ENCODE measurements around the gene MYOM1.

Gene MYOM1

DNA sequence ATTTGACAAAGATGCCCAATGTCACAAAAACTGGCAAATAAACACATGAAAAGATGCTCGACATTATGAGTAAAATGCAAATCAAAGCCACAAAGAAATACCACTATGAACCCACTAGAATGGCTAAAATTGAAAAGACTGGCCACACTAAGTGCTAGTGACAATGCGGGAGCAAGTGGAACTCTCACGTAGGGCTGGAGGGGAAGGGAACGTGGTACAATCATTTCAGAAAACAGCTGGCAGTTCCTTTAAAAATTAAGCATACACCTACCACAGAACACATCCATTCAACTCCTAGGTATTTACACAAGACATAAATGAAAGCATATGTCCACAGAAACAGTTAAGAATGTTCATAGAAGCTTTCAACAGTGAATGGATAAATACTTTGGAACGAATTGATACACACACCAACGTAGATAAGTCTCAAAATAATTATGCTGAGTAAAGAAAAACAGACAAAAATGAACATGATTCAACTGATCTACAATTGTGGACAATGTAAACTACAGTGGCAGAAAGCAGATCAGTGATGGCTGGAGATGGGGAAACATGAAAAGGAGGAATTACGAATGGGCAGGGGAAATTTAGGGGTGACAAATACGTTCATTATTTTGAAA is 71.7 kb downstream of the MYOM1 start:
- no peak for DNase-seq

GRCh38 chr18:3140986-3141639 is 78.7 kb downstream of the MYOM1 start:
- DNase-seq: no peak

DNA sequence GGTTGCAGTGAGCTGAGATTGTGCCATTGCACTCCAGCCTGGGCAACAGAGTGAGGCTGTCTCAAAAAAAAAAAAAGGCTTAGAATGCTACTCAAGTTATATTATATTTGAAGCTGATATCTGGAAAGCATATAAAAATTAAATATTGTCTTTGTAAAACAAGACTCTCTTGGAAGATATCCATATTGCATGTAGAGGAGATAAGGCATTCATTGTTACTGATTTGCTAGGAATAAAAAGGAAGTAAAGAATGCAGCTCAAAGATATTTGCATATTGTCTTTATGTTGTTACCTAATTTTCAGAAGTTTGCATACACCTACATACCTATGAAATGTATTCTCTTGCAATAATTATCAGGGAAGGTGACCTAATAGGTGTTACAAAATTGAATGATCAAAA is 79.4 kb downstream of the MYOM1 start:
- DNase-seq: no peak

- no peak for DNase-seq
Measured at GRCh38 chr18:3139406-3139805, 80.4 kb downstream of the MYOM1 start.

DNA sequence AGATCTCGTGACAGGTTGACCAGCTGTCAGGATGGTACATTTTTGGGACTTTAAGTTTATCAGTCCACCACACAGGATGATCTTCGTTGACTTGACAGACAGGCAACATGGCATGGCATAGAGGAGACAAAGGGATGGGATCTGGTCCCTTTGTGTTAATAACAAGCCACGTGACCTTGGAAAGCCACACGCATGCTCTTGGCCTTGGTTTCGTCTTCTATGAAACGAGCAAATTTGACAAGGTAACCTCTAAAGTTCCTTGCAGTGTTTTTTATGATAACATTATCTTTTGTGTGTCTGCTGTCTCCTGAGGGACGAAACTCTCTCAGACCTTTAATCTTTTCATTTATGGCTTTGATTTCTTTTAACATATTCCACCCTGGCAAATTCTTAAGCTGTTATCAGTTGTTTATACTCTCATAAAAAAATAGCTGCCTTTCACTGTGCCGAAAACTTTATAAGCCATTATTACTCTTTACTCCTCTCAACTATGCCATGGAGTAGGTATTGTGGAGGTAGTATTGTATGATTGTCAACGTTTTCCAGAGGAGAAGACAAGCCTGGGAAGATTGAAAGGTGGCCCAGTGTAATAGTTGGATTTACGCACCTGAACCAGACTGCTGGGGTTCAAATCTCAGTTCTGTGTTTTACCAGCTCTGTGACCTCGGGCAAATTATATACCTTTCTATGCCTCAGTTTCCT is 81.3 kb downstream of the MYOM1 start:
- DNase-seq: no peak

- DNase-seq: no peak
Measured at GRCh38 chr18:3135536-3135935, 84.2 kb downstream of the MYOM1 start.

GRCh38 chr18:3132700-3133099 is 87.1 kb downstream of the MYOM1 start:
- DNase-seq: no peak

- no peak for DNase-seq
Measured at GRCh38 chr18:3130344-3130743, 89.4 kb downstream of the MYOM1 start.

DNA sequence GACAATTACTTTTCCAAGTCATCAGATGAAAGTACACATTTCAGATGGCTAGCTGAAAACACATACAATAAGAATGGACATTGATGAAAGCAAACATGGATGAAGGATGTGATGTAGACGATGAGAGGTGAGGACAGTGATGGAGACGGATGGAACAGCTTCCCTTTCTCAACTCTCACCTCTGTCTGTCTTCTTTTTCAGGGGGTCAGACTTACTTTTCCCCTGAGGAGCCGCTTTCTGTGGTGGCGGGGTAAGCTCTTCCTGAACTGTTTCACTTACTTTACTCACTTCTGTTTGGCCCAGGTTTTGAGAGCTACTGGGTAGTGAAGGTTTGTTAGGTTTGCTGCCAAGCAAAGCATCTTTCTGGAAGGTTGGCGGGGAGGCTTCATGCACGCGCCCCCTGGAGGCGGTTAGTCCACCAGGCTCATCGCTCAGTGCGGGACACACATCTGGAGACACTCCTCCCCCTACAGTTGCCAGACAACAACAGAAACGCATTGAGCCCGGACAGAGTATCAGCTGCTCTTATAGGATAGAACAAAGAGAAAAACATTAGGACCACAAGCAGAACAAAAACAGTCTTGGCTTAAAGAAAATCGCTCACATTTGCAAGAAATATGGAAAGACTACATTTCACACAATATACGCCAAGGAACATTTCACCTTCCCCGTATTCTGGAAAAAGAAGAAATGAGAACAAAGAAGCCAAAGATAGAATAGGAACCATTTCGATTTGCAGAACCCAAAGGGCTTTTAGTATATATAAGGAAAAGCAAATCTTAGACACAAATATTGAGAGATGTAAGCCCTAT is 90.5 kb downstream of the MYOM1 start:
- peak; percentile 58 for DNase-seq

DNA sequence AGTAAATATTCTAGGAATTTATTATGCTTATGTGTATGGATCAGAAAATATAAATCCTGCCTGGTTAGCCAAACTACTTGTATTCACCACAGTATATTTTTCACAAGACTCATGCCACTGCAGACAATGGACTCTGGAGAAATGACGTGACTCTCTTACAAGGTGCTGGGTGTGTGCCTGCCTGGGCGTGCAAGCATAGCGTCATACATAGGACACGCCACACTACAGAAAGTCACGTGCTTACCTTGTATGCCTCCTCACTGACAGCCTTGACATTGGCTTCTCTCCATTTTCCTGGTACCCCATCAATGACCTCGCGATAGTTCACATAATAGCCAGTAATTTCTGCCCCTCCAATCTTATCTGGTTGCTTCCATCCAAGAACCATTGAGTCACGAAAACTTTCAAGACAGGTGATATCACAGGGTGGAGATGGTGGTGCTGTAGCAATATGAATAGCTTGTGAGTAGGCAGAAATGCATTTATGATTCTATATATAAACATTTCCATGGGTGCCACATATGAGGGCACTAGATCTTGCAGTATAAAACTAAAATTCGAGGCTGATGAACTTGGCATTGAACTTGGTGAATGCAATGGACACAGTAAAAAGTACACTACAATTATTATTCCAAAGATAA is 93.2 kb downstream of the MYOM1 start:
- DNase-seq: no peak

- no peak for DNase-seq
Measured at GRCh38 chr18:3124822-3125221, 94.9 kb downstream of the MYOM1 start.

GRCh38 chr18:3122851-3123250 is 96.9 kb downstream of the MYOM1 start:
- no peak for DNase-seq

DNA sequence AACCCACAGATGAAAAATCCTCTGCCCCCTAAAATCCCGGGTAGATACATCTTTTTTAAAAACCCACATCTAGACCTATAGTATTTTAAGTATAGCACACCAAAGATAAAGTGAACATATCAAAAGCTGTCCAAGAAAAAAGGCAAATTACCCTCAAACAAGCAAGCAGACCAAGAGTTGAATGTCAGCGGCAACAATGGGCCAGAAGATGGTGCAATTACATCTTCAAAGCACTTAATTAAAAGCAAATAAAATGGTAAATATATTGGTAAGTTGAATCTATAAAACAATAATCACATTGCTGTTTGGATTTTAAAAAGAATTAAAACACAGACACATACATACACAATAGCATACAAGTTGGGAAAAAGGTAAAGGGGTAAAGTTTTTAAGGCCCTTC is 98.5 kb downstream of the MYOM1 start:
- no peak for DNase-seq

DNA sequence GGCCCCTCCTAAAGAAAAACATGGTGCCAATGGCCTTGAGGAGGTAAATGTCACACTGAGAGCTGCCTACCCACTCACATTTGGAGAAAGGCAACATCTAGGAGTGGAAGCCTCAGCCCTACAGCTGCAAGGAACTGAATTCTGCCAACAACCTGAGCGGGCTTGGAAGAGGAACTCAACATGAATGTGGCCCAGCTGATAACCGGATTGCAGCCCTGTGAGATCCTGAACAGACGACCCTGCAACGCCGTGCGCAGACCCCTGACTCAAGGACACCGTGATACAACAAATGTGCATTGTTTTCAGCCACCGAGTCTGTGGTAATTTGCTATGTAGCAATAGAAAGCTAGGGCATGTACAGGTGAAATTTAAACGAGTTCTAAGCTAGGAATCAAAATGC is 99.4 kb downstream of the MYOM1 start:
- DNase-seq: no peak

DNA sequence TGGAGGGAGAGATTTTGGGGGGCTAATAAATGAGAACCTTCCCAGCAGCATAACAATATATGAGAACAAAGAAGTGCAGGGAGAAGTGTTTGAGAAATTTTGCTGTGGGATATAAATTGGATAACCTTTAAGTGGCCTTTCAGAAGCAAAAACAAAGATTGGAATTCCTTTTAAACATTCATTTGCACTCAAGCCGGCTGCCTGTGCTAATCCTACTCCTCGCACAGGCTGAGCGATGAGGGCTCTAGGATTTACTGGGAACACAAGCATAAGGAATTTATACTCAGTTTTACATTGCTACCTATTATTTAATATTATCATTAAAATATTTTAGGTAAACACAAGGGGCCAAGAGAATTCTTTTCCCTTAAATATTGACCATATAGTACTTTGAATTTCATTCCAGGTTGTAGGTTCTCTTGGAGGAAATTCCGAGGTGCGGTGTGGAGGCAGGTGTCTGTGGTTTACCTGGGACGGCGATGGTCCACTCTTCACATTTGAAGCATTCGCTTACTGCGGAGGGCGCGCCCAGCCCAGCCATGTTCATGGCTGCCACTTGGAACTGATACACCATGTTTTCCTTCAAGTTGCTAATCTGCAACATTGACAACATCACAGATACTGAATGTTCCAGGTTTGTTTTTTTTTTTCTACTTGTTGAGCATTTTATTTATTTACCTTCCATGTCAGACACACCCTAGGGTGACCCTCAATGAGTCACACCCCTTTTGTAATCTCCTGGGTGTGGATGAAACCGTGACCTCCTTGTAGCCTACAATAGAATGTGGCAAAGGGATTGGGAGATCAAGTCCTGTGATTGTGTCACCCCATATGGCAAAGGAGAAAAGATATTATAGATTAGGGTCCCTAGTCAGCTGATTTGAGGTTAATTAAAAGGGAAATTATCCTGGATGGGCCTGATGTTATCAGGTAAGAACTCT is 100.1 kb downstream of the MYOM1 start:
- no peak for DNase-seq

- DNase-seq: no peak
Measured at GRCh38 chr18:3118195-3119010, 101.4 kb downstream of the MYOM1 start.

DNA sequence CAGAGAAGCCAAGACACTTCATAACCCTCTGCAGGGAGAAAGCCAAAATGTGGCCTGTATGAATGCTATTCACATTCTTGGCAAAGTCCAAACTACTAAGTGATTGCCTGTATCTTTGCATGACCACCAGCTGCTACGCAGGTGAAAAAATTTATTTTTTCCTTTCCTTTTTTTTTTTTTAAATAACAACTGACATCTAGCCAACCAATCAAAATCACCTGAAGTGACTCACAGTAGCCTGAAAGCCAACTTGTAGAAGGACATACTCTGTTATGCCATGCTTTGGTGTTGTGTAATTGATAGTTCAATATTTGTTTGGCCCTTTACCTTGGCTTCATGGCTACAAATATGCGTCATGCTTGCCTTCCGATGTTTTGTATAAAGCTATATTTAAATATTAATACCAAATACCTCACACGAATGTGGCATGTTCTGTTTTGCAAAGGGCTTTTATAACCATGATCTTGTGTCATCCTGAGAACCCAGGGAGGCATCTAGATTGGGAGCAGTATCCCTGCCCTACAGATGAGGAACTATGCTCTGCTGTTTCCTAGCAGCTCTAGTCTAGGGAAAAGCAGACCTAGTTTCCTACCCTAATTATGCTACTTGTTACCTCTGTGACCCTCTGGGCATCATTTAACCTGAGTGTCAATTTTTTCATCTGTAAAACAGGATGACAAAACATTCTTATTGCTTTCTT is 102.1 kb downstream of the MYOM1 start:
- DNase-seq: no peak

DNA sequence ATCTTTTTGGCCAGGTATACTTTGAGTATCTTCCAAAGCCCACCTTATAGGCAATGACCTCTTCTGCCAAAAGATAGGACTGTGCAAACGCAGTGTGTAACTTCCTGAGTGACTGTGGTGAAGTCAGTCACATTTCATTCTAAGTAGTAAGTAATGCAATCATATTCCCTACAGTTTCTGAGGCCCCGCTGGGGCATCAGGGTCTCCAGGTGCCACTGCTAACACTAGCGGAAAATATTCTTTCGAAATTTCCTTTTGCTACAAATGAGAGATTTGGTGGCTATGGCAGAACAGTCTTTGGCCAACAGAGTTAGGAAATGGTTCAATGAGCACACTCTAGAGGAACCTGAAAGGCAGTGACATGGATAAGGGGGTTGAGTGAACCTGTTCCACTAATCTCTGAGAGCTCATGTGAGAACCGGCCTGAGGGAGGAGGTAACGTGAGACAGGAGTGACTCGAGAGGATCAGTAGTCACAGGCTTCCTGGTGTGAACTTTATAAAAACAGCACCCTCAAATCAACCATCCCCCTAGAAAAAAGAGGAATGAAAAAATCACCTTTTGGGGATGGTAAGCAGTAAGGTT is 104.2 kb downstream of the MYOM1 start:
- DNase-seq: no peak

DNA sequence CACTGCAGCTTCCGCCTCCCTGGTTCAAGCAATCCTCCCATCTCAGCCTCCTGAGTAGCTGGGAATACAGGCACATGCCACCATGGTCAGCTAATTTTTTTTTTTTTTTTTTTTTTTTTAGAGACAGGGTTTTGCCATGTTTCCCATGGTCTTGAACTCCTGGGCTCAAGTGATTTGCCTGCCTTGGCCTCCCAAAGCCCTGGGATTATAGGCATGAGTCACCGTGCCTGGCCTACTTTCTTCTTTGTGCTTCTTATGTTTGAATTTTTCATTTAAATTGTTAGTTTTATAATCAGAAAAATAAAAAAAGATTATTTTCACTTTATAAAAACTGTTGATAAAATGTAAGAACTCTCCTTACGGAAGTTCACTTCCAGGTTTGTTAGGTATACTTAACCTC is 105.3 kb downstream of the MYOM1 start:
- DNase-seq: no peak

- no peak for DNase-seq
Measured at GRCh38 chr18:3114026-3114425, 105.7 kb downstream of the MYOM1 start.

Measured in NCI-H748 treated with DMSO at 0.1 percent for 48 hours (cell line).